ENCODE data around the gene FLACC1.

The FLACC1 gene

GRCh38 chr2:201275990-201276389 is 81.2 kb downstream of the FLACC1 start:
- no peak for DNase-seq

DNA sequence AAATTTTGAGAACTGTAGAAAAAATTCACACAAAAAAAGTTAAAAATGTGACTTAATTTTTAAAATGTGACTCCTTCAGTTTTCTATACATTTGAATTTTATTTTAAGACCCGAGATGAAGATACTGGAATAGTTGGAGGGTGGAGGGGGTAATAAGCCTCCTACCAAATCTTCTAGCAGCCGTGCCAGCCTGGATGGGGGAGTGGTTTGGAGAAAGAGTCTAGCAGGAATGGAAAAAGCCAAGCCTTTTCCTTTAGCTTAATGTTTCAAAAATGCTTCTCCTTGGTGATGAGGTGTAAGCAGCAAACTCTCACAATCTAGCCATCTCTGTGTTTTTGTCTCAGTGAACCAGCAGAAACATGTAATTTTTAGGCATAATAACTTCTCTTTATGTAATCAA is 82.1 kb downstream of the FLACC1 start:
- DNase-seq, result no peak

DNA sequence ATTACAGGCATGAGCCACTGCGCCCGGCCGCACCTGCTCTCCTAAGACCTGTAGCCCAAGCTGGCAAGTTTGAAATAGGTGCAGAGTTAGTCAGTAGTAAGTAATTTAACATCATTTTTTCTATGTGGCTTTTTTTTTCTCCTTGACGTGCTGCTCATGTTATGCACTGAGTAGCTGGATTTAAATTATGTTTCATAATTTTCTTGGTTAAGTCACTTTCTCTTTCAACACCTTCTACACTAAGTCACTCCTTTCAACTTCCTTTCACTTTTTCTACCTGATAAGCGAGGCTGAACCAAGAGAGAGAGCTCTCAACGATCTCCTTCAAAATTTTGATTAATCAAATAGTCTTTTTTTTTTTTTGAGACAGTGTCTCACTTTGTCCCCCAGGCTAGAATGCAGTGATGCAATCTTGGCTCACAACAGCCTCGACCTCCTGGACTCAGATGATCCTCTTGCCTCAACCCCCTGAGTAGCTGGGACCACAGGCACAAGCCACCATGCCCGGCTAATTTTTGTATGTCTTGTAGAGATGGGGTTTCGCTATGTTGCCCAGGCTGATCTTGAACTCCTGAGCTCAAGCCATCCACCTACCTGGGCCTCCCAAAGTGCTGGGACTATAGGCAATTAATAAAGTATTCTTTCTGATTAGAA is 83.7 kb downstream of the FLACC1 start:
- DNase-seq, result no peak

DNA sequence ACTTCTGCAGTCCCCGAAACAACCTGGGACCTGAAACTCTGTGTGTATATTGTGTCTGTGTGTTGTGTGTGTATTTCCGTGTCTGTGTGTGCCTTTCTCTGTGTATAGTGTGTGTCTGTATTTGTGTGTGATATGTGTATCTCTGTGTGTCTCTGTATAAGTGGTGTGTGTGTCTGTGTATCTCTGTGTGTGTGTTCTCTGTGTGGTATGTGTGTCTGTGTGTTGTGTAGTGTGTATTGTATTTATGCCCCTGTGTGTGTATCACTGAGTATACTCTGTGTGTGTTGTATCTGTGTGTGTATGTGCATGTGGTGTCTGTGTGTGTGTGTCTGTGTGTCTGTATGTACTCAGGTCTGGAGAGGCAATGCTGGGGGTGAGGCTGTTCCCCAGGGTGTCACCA is 85.2 kb downstream of the FLACC1 start:
- DNase-seq, result no peak

DNA sequence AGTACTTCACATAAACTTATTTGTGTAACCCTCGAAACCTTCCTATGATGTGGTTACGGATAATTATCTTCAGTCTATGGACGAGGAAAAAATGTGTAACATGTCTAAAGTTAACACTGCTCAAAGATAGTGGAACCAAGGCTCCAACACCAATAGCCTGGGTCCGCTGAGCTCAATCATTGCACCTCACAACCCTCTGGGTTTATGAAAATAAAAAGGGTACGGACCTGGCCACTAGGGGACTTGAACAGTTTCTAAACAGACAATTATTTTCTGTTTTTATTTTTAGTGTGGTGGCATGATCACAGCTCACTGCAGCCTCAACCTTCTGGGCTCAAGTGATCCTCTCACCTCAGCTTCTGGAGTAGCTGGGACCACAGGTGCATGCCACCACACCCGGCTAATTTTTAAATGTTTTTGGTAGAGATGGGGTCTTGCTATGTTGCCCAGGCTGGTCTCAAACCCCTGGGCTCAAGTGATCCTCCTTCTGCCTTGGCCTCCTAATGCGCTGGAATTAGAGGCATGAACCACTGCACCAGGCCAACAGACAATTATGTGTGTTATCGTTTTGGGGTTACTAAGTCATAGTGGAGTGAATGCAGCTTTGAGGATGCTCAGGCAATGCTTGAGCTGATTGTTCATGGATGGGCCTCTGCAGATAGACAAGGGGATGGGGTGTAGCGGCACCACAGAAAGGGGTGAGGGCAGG is 86.7 kb downstream of the FLACC1 start:
- DNase-seq, result no peak

- no peak for DNase-seq
These were observed 87.4 kb downstream of the FLACC1 start for GRCh38 chr2:201269764-201270163.

GRCh38 chr2:201267278-201268030 is 89.7 kb downstream of the FLACC1 start:
- no peak for DNase-seq

DNA sequence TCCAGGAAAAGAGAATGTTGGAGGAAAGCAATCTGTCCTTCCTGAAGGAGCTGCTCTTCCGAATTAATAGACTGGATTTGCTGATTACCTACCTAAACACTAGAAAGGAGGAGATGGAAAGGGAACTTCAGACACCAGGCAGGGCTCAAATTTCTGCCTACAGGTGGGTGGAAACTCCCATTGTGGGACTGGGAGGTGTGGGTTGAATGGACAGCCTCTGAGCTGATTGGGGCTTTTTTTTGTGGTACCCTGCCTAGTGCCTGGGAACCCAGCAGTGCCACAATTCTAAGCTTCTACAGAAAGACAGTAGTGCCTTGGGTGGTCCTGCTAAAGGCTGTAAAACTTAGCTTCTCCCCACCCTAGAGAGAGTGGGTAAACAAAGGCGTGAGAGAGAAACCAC is 90.5 kb downstream of the FLACC1 start:
- DNase-seq, result no peak

DNA sequence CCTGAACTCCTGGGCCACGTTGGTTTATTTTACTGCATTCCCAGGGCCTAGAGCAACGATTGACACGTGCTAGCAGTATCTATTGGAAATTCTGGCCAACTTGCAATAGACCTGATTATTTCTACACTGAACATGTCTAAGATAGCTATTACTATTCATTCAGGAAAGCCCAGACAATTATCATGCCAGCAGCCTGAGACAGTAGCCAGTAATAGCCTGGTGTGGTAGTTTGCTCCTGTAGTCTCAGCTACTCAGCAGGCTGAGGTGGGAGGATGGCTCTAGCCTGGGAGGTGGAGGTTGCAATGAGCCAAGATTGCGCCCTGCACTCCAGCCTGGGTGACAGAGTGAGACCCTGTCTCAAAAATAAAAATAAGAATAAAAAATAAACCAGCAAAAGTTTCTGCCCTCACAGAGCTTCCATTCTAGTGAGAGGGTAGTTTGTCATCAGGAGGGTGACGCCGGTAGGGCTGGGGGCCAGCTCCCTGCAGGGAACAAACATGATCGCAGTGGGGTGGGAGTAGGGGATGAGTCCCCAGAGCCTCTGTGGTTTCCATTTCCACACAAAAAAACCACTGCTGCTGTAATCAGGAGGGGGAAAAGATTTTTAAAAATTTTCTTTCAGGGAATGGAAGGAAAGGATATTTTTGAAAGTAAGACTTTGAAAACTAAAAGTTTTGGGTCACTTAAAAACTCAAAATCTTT is 92.5 kb downstream of the FLACC1 start:
- no peak for DNase-seq

GRCh38 chr2:201263779-201264178 is 93.4 kb downstream of the FLACC1 start:
- peak; percentile 46 to 49 for DNase-seq

DNA sequence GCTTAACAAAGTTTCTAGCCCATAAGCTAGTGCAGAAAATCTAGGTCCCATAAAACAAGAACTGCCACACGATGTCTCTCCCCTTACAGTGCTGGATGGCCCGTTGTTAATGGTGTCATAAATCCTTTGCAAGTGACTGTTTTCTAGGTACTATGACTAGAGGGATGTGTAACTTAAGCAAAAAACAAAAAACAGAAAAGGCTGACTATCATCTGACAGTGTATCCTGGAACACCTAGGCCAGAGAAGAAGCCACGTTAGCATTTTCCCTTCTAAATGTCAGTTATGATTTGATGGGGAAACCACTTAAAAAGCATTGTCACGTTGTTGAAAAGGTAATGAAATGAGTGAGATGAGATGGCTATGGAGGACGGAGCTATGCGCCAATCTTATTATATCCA is 94.4 kb downstream of the FLACC1 start:
- DNase-seq, result peak in 1 of 2 donors; percentile 24

- DNase-seq, result peak; percentile 14 to 42
These were observed 95.2 kb downstream of the FLACC1 start for GRCh38 chr2:201261906-201262305.

- DNase-seq, result no peak
These were observed 95.7 kb downstream of the FLACC1 start for GRCh38 chr2:201261471-201261870.

DNA sequence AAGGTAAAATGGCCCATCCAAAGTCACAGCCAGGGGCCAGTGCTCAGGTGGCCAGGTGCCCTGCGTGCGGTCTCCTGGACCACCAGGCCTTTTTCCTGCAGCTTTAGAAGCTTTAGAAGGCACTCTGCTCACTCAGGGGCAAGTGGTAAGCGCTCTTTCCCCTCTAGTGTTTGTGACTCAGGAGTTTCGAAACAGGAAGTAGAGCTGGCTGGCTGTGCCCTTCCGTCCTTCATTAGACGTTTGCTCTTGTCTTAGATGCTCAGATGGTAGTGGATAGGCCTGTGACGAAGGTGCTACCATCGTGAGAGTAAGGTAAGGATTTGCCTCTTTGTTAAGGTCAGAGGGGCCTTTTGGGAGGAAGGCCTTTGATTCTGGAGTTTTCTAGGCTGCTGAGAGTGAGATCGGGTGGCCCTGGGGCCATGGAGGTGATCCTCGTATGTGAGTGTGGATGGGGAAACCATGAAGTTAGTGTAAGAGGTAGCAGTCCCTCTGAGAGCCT is 96.8 kb downstream of the FLACC1 start, which contains the start of gene CASP8:
Gene CASP8 (plus strand): TSS at position 235 of the 499 bp plus-strand sequence. CDS start 5,951 bp downstream, outside the sequence.
- peak; percentile 83 for DNase-seq

DNA sequence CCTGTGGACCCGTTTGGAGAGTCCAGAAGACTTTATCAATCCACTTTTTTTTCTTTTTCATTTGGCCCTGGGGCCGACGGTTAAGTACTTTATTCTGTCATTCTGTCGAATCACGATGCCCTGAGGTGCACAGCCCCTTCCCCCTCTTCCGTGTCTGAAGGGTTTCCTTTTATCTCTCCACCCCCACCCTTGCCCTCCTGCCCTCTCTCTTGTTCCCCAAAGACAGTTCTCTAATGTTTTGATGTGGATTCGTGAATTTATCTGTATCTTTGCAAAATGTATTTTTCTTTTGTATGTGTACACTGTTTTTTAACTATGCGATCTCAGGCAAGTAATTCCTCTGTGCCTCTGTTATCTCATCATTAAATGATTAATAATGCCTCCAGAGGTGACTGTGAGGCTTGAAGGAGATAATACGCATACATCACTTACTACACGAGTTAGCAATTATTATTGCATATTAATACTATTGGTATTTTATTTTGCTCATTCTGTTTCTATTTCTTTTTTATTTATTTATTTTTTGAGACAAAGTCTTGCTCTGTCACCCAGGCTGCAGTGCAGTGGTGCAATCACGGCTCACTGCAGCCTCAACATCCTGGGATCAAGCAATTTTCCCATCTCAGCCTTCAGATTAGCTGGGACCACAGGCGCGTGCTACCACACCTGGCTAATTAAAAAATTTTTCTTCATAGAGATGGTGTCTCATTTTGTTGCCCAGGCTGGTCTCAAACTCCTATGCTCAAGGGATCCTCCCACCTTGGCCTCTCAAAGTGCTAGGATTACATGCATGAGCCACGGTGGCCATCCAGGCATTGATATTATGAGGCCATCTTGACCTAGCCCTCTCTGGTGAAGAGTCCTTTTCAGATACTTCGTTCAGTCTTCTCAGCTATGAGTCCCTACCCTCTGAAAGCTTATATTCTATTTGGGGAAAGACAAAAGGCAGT is 98.2 kb downstream of the FLACC1 start:
- DNase-seq, result peak; percentile 40 to 43

- peak; percentile 56 to 85 for DNase-seq
These were observed 99.0 kb downstream of the FLACC1 start for GRCh38 chr2:201257956-201258665.

GRCh38 chr2:201257381-201257955 is 99.7 kb downstream of the FLACC1 start:
- DNase-seq, result peak; percentile 77

DNA sequence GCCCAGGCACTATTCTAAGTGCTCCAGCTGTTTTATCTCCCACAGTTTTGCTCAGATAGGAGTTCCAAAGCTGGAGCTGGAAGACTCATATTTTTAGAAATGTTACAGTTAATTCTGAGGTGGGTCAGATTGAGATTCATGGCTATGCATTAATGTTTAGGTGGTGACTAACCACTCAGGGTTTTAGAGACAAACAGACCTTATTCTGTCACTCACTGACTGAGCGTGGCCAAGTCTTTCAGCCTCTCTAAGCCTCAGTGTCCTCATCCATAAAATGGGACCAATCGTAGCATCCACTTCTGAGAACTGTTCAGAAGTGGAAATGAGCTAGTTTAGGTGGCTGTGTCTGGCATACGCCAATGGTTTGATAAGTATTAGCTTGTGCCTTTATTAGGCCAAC is 101.1 kb downstream of the FLACC1 start:
- DNase-seq, result no peak

- no peak for DNase-seq
These were observed 101.6 kb downstream of the FLACC1 start for GRCh38 chr2:201255408-201256033.
